OCI-LY7 (cell line): Measurements from ENCODE around the gene MAPRE2. TPM values are rescaled to one million over a fixed set of nuclear protein-coding genes. Genes with fewer than 3 reads are reported as not detected.
A peak's percentile ranks its signal among the peaks of the same experiment; 100 is the strongest.

Source experiments
- BruUV-seq: library from RNA; stranded (reverse); fragments of 400-500 nt; replicated peaks from 2 replicates; lab custom pipeline; 2021; lab: Mats Ljungman, UMichigan
- CTCF ChIA-PET: fragments of 300-600 bp; sonication (Branson Sonifier 250); formaldehyde crosslinking; loops from one replicate; lab custom pipeline; 2022; ENCODE audit warnings: antibody characterized with exemption; ENCODE audit not compliant: unreplicated experiment; lab: Charles Lee
- POLR2A ChIA-PET: fragments of 300-600 bp; sonication (Branson Sonifier 250); formaldehyde crosslinking; loops from one replicate; lab custom pipeline; 2022; ENCODE audit warnings: antibody characterized with exemption; lab: Charles Lee
- DNase-seq: peaks from one replicate; pipeline ENCODE4 v3.0.0-alpha.2; 2015; ENCODE audit warnings: low spot score
- H2AFZ ChIP-seq: fragments of 200-600 bp; sonication (generic), shearing (Covaris generic); 2 replicates; pipeline ENCODE4 v1.6.1; 2014; ENCODE audit warnings: mild to moderate bottlenecking, antibody characterized with exemption, low read length, moderate library complexity
- H3K27ac ChIP-seq: fragments of 200-600 bp; sonication (generic); 2 replicates; pipeline ENCODE4 v1.5.1; 2014; ENCODE audit warnings: mixed run types, low read depth, mild to moderate bottlenecking, moderate library complexity, low read length, inconsistent platforms; ENCODE audit not compliant: poor library complexity, severe bottlenecking
- H3K36me3 ChIP-seq: fragments of 200-600 bp; sonication (generic); 2 replicates; pipeline ENCODE4 v1.6.1; 2014; ENCODE audit warnings: mild to moderate bottlenecking, antibody characterized with exemption, low read length, moderate library complexity, mixed read lengths; ENCODE audit not compliant: insufficient read depth
- H3K4me1 ChIP-seq: fragments of 200-600 bp; sonication (generic); 2 replicates; pipeline ENCODE4 v1.5.1; 2014; ENCODE audit warnings: mild to moderate bottlenecking, low read length; ENCODE audit not compliant: insufficient read depth, poor library complexity, severe bottlenecking
- H3K4me2 ChIP-seq: fragments of 200-600 bp; sonication (generic); 2 replicates; pipeline ENCODE4 v1.6.1; 2014; ENCODE audit warnings: mild to moderate bottlenecking, low read length
- H3K4me3 ChIP-seq: fragments of 200-600 bp; sonication (generic); 2 replicates; pipeline ENCODE4 v1.5.1; 2014; ENCODE audit warnings: mild to moderate bottlenecking, low read depth, low read length; ENCODE audit not compliant: poor library complexity, severe bottlenecking
- H3K79me2 ChIP-seq: fragments of 200-600 bp; sonication (generic); 2 replicates; pipeline ENCODE4 v1.6.1; 2016; ENCODE audit warnings: low read depth, mild to moderate bottlenecking, low read length, moderate library complexity, mixed read lengths; ENCODE audit not compliant: insufficient read depth
- H3K9me2 ChIP-seq: fragments of 200-600 bp; sonication (generic); 2 replicates; pipeline ENCODE4 v1.6.1; 2016; ENCODE audit warnings: mild to moderate bottlenecking, low read length, mixed read lengths; ENCODE audit not compliant: insufficient read depth
- H3K9me3 ChIP-seq: fragments of 200-600 bp; sonication (generic); 2 replicates; pipeline ENCODE4 v1.6.1; 2014; ENCODE audit warnings: mild to moderate bottlenecking, mixed run types, low read length, mixed read lengths
- H4K20me1 ChIP-seq: fragments of 200-600 bp; sonication (generic); 2 replicates; pipeline ENCODE4 v1.6.1; 2014; ENCODE audit warnings: mild to moderate bottlenecking, antibody characterized with exemption, low read length, moderate library complexity, mixed read lengths; ENCODE audit not compliant: insufficient read depth
- EZH2phosphoT487 ChIP-seq: fragments of 200-600 bp; sonication (generic); IDR thresholded peaks from 2 replicates; pipeline ENCODE4 v1.6.1; 2018; ENCODE audit warnings: low read depth, borderline replicate concordance, mild to moderate bottlenecking, mixed run types, antibody characterized with exemption, low read length, moderate library complexity, mixed read lengths
- intact Hi-C: fragments of 100-400 bp; cut with micrococcal nuclease; formaldehyde crosslinking; loops from one replicate; pipeline ENCODE4 v1.10.0; 2022; ENCODE audit not compliant: unreplicated experiment
- total RNA-seq, 2 experiments: library from RNA; depleted of rRNA in 1 of 2; stranded (reverse); fragments of >200 nt in 1 of 2; shearing (Covaris generic) in 1 of 2; gene quantifications; 2 replicates each; pipeline ENCODE4 v1.2.3, GENCODE V29; 2014 to 2022
- TF ChIP-seq, protein P1 (sequence below): fragments of 200-600 bp; sonication (generic); conservative IDR thresholded peaks from 2 replicates; pipeline ENCODE4 v1.5.1; 2014; ENCODE audit warnings: mild to moderate bottlenecking, antibody characterized with exemption, low read length, moderate library complexity, mixed read lengths

Gene MAPRE2
- total RNA-seq, 2 experiments from 2014 or later, result 17.1 to 35.2 TPM

DNA sequence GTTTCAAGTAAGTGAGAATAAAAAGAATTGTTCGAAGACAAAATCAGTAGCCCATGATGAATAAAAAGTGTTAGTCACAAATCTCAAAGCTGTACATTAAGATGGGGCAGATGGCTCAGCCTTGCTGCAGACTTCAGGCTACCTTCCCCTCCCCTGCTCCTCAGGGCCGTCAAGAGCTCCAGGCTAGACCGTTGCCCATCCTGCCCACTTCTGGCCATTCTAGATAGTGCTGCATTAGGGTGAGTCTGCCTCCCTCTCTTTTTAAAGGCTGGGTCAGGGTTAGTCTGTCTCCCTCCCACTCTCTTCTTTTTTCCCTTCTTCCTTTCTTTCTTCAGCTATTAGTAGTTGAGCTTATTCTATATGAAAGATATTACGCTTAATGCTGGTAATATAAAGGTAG lies 86.0 kb downstream of the MAPRE2 start:
- POLR2A ChIA-PET, result interaction anchor here (0.6 to 0.9 kb wide), 2 partner anchors 13 to 130 kb away, joined by 3 to 4 read pairs; no protein-coding TSS in a partner anchor
- Histone ChIP-seq H3K4me1 (peaks cover 4% of the 10 kb centered on the region), H3K9me3 (no peaks in the 10 kb centered on the region), H4K20me1 (no peaks in the 10 kb centered on the region), H3K9me2 (no peaks in the 10 kb centered on the region), H3K79me2 (no peaks in the 10 kb centered on the region), H3K36me3 (peaks cover 11% of the 10 kb centered on the region), H2AFZ (no peak overlapping the region), H3K4me3 (no peak overlapping the region), H3K27ac (no peak overlapping the region), H3K4me2 (no peak overlapping the region)
- no TSS peak for BruUV-seq
- CTCF ChIA-PET, result no interaction called here
- DNase-seq, result no peak
- TF ChIP-seq, protein P1, sequence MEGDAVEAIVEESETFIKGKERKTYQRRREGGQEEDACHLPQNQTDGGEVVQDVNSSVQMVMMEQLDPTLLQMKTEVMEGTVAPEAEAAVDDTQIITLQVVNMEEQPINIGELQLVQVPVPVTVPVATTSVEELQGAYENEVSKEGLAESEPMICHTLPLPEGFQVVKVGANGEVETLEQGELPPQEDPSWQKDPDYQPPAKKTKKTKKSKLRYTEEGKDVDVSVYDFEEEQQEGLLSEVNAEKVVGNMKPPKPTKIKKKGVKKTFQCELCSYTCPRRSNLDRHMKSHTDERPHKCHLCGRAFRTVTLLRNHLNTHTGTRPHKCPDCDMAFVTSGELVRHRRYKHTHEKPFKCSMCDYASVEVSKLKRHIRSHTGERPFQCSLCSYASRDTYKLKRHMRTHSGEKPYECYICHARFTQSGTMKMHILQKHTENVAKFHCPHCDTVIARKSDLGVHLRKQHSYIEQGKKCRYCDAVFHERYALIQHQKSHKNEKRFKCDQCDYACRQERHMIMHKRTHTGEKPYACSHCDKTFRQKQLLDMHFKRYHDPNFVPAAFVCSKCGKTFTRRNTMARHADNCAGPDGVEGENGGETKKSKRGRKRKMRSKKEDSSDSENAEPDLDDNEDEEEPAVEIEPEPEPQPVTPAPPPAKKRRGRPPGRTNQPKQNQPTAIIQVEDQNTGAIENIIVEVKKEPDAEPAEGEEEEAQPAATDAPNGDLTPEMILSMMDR, result no peak
- TF ChIP-seq EZH2phosphoT487, result no peak
- intact Hi-C loops, result no loop called here

DNA sequence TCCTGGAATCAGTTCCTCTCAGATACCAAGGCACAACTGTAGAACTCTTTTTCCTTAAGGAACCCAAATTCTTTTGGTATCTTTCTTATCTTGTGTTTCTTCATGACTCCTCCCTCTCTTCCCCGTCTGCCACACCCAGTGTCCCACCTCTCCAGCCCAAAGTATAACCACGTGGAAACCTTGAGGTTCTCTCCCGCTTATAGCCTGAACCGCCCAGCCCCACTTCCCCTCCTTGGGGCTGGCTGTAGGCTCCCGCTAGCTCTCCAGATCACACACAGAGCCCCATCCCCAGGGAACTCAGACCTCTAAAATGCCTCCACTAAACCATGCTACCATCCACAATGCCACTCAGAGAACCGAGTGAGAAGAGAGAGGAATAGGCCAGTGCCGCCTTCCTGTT lies 87.5 kb downstream of the MAPRE2 start:
- Histone ChIP-seq H3K9me3 (no peaks in the 10 kb centered on the region), H2AFZ (no peak overlapping the region), H4K20me1 (no peaks in the 10 kb centered on the region), H3K4me1 (peaks cover 4% of the 10 kb centered on the region), H3K9me2 (no peaks in the 10 kb centered on the region), H3K79me2 (no peaks in the 10 kb centered on the region), H3K36me3 (peaks cover 14% of the 10 kb centered on the region), H3K4me3 (no peak overlapping the region), H3K4me2 (no peak overlapping the region), H3K27ac (no peak overlapping the region)
- no peak for DNase-seq
- BruUV-seq, result no TSS peak
- intact Hi-C loops, result no loop called here
- CTCF ChIA-PET, result no interaction called here
- no peak for TF ChIP-seq EZH2phosphoT487
- TF ChIP-seq, protein P1, result no peak
- POLR2A ChIA-PET, result no interaction called here

DNA sequence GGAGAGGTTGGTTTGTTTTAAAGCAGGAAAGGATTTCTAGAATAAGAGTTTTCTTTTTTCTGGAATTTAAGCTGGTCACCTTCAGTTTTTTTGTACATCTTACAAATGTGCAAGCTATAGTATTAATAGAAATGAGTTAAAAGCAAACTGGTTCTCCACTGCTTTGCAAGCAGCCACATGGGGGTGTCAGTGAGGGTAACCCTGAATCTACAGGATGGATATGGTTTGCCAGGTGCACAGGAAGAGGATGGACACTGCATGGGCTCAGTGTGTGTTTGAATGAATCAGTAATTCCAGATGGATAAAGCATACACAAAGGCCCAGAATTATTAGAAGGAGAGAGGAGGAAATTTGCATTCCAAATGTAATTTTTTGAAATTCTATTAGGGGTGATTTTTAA lies 89.0 kb downstream of the MAPRE2 start:
- DNase-seq, result no peak
- no TSS peak for BruUV-seq
- Histone ChIP-seq H3K9me2 (no peaks in the 10 kb centered on the region), H2AFZ (no peak overlapping the region), H3K79me2 (no peaks in the 10 kb centered on the region), H3K4me1 (peaks cover 4% of the 10 kb centered on the region), H3K36me3 (peaks cover 14% of the 10 kb centered on the region), H3K4me2 (no peak overlapping the region), H3K27ac (no peak overlapping the region), H3K4me3 (no peak overlapping the region), H3K9me3 (no peaks in the 10 kb centered on the region), H4K20me1 (no peaks in the 10 kb centered on the region)
- ChIA-PET POLR2A (no interaction called here), CTCF (no interaction called here)
- intact Hi-C loops, result no loop called here
- TF ChIP-seq EZH2phosphoT487, result no peak
- TF ChIP-seq, protein P1, result peak; percentile 23; the same call in 1 of the 2 replicates
